ENCODE measurements around the gene FCRLA. TPM values are rescaled to one million over a fixed set of nuclear protein-coding genes. Genes with fewer than 3 reads are reported as not detected.

The FCRLA gene
- total and polyA plus RNA-seq, 2 donors (not counting 3 experiments of a cell fraction or from before 2014, with no cell fraction given): not detected

GRCh38 chr1:161725908-161726472, 19.0 kb downstream of the FCRLA start:
- no TSS peak for BruUV-seq (replicated peaks)

More at GRCh38 chr1:161725908-161726472, 19.0 kb downstream of the FCRLA start:
- no peaks in the 10 kb centered on the region for H4K20me1 ChIP-seq (replicated peaks; ENCODE audit: control insufficient read depth, extremely low read depth, insufficient read depth, low read length)
- peak overlapping the region; percentile 85 for H2AFZ ChIP-seq (ENCODE audit: low read depth, low read length)
- H3K36me3 ChIP-seq (ENCODE audit: control insufficient read depth in 2 of 2, extremely low read depth in 1 of 2, insufficient read depth in 2 of 2, low read length in 2 of 2): no peaks in the 10 kb centered on the region
- TF ChIP-seq CTCF (IDR thresholded peaks at IDR 0.05; ENCODE audit: extremely low read depth in 1 of 2, insufficient read depth in 1 of 2, low read depth in 1 of 2, low read length in 2 of 2) (peak in 1 of 2 donors; percentile 23), GATA2 (IDR thresholded peaks at IDR 0.05; ENCODE audit: insufficient read depth, insufficient read length, low read depth, low read length) (no peak)
- peak overlapping the region; percentile 20 for H3K9ac ChIP-seq (replicated peaks; ENCODE audit: extremely low read depth, insufficient read depth, low read length)
- dilution Hi-C loops (cut with MboI; ENCODE audit: extremely low pct_ligation_motif_present, low sequenced_read_pairs): no loop called here
- intact Hi-C loops (cut with micrococcal nuclease): loop anchor here (5.0 kb wide), 1 partner anchor 194 kb away; no protein-coding TSS in a partner anchor
- peaks cover 26% of the 10 kb centered on the region for H3K4me1 ChIP-seq (ENCODE audit: control insufficient read depth, extremely low read depth, insufficient read depth, low read length)
- H3K4me3 ChIP-seq (replicated peaks in 1 of 3; ENCODE audit: insufficient read depth in 1 of 3, low read depth in 1 of 3, low read length in 3 of 3): peak overlapping the region; percentile 51 to 55 (median 52)
- H3K27me3 ChIP-seq (ENCODE audit: control insufficient read depth in 2 of 2, insufficient read depth in 2 of 2, low read length in 2 of 2): no peaks in the 10 kb centered on the region
- peak overlapping the region; percentile 15 for H3K27ac ChIP-seq (ENCODE audit: insufficient read depth, low read depth, low read length)
- H3K79me2 ChIP-seq (ENCODE audit: control insufficient read depth, insufficient read depth, low read length): no peaks in the 10 kb centered on the region
- H3K9me1 ChIP-seq (replicated peaks; ENCODE audit: control insufficient read depth, extremely low read depth, insufficient read depth, low read length): no peaks in the 10 kb centered on the region
- ChIA-PET CTCF (interaction anchor here (1.3 to 1.7 kb wide), 5 partner anchors 16 to 311 kb away, joined by 4 to 16 read pairs (median 5); partner anchors contain the start of gene DUSP12), POLR2A (no interaction called here)
- peak overlapping the region; percentile 82 for H3K4me2 ChIP-seq (ENCODE audit: insufficient read depth, low read length)
- DNase-seq (ENCODE audit: low read depth, low spot score) (peak; percentile 49), FAIRE-seq (peak; percentile 70)
- H3K9me3 ChIP-seq (replicated peaks; ENCODE audit: control insufficient read depth, insufficient read depth, low read length): no peaks in the 10 kb centered on the region

Measured in endothelial cell of umbilical vein (primary cell).